HG02571 (cell line): ENCODE measurements around the gene MYO16.

ENCODE experiments used
- ATAC-seq: cut with Tn5 transposase; IDR thresholded peaks from one replicate; pipeline ENCODE4 v1.9.1; 2021; ENCODE audit warnings: mild to moderate bottlenecking, moderate library complexity; ENCODE audit not compliant: unreplicated experiment

Gene MYO16

DNA sequence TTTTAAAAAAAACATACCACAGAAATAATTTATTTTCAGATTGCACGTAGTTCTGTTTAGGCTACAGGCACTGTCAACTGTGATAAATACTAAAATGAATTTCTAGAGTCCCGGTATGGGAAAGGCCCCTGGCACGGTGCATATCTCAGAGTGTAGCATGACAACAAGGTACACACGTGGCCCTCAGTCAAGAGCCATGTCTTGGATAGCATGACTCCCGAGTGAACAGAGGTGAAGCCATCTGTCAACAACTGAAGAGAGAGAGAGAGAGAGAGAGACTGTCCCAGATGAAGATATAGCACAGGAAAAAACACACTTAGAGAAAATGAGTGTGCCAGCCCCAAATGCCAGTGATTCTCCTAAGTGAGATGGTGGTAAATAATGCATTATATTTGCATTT, 297.5 kb downstream of the MYO16 start:
- no peak for ATAC-seq

DNA sequence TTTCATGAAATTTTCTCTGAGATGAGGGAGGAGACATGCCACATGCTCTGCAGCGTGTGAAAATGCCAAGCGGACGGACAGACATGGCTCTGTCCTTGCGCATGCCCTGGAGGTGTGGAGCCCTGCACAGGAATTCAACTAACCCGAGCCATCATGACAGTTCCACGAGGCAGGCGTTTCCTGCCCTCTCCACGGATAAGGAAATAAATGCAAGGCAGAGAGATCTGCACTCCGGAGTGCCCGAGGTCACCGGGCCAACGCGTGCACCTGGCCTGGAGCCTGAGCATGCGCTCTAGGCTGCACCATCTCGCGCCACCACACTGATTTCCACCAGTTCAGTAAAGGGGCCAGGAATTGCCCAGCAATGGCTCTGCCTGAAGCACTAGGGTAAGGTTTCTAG, 298.2 kb downstream of the MYO16 start:
- no peak for ATAC-seq

DNA sequence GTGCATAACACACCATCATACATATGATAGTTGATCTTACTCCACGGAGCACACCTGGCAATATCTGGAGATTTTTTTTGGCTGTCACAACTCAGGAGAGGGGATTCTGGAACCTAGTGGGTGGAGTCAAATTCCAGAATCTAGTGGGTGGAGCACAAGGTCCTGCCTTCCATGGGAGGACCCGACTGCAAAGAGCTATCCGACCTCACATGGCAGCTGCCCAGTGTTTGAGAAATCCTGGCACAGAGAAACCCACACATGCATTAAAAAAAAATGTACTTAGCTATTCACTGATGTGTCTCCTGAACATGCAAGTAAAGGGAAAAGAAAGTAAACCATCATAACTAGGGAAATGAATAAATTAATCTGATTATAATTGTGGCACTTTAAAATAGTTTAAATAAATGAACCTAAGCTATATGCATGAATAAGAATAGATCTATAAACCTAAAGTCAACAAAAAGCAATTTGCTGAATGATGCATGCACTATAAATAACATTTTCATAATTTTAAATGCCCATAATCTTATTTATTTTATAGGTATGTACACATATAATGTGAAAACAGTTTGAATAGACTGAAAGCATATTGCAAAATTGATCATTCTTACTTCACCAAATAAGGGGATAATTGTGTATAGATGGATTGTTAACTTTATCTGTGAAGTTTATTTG, 300.3 kb downstream of the MYO16 start:
- ATAC-seq: no peak

DNA sequence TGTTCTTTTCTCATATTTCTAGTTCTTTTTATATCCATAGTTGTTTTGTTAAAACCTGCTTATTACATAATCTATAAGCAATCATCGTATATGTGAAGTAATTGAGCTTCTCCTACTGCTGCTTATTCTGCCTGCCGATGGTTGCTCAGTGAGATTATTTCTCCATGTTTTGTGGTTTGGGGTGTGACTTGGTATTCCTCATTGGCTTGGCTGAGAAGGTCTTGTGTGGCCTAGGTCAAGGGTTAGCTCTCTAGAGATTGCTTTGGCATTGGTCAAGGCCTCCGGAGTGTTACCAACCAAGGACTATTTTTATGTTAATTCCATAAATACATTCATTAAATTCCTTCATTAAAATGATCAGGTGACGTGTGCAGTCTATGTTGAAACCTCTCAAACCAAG, 302.8 kb downstream of the MYO16 start:
- no peak for ATAC-seq

DNA sequence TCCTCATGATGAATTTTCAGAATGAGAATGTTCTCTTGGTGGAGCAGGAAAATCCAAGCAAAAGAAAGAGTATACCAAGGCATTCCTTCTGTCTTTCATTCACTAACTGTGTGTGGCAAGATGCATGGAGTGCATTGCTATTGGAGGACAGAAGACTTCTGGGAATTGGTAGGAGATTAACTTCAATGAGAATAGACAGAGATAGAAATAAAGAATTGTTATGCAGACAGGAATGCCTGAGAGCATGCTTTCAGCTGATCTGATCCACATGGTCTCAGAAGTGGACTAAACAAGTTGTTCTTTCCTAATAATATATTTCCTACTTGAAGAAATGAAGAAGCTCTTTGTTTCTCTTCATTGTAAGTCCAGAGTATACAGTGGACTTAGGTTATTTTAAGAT, 303.6 kb downstream of the MYO16 start:
- no peak for ATAC-seq

GRCh38 chr13:108938155-108938554, 308.7 kb downstream of the MYO16 start:
- ATAC-seq: no peak

GRCh38 chr13:108940121-108940520, 310.7 kb downstream of the MYO16 start:
- ATAC-seq: no peak

GRCh38 chr13:108943842-108944241, 314.4 kb downstream of the MYO16 start:
- no peak for ATAC-seq

- no peak for ATAC-seq
Measured at GRCh38 chr13:108944760-108945159, 315.3 kb downstream of the MYO16 start.

DNA sequence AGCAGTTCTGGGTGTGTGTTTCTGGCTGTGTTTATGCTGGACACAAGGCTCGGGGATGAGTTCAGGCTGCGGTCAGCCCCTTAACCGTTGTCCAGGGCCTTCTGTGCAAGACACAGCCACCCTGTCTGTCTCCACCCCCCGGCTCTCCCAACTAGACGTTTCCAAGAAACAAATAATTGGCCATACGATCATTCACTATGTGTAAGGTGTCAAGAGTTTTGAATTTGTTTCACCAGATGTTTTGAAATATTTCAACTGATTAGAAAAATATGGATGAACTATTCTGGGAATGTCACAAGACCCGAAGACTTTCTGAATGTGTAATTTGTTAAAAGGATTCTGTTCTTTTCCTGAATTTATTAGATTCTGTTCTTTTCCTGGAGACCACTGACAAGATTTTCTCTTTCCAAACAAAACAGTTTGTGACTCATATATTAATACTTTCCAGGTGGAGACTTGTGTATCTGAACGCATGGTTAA, 318.2 kb downstream of the MYO16 start:
- no peak for ATAC-seq

DNA sequence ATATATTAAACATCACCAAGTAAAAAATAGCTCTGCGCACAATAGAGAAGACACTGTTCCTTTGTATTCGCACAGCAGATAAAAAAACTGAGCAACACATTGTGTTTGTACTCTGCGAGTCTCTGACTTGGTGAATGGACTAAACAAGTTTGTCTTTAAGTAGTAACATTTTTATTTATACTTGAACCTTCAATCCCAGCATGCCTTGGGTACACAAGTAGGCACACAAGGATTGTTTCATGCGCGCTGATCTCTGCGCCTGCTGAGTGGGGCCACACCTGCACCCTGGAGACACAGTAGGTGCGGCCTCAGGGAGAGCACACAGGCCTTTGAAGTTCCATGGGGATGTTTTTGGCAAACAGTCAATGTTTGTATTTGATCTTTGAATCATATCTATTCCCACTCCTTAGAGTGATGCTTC, 318.9 kb downstream of the MYO16 start:
- no peak for ATAC-seq

DNA sequence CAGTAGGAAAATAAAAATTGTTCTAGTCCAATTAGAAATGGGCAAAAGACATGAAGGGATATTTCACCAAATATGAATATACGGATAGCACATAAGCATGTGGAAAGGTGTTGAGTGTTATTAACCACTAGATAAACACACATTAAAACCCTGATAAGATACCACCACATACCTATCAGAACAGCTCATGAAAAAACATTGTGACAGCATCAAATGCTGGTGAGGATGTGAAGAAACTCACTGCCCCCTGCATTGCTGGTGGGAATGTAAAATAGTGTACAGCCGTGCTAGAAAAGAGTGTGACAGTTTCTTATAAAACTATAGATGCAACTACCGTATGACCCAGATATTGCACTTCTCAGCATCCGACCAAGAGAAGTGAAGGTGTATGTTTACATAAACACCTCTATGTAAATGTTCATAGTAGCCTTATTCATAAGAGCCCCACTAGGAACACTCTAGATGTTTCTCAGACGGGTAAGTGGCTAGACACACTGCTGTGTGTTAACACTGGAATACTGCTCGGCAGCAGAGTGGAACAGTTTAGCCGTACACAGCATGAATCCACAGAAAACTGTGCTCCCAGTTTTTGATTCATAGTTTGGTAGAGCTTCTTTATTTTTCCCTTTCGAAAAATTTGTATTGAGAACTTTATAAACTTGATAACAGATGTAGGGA, 321.1 kb downstream of the MYO16 start:
- no peak for ATAC-seq

GRCh38 chr13:108955741-108956140, 326.3 kb downstream of the MYO16 start:
- ATAC-seq: no peak

DNA sequence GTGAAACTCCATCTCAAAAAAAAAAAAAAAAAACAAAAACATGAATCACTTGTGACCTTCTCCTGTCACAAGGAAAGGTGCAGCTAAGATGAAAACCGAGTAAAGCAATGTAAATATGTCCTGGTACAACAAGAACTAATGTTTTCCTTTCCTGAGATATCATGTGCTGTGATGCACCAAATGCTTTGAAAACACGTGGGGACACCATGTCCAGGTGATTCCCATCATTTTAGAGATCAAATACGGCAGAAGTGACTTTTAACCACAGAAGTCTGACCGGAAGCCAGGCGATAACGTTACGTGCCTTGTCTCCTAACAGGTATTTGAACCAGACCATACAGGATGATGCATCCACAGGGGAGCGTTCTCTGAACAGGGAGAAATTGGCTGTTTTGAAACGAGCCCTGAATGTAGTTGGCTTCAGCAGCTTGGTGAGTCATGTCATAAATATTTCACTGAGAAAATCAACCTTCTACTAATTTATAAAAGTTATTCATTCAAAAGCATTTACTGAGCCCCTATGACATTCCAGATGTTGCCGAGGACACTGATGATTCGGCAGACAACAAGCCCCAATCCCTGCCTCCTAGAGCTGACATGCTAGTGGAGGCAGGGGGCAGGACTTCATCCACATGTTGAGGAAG, 328.1 kb downstream of the MYO16 start:
- no peak for ATAC-seq

DNA sequence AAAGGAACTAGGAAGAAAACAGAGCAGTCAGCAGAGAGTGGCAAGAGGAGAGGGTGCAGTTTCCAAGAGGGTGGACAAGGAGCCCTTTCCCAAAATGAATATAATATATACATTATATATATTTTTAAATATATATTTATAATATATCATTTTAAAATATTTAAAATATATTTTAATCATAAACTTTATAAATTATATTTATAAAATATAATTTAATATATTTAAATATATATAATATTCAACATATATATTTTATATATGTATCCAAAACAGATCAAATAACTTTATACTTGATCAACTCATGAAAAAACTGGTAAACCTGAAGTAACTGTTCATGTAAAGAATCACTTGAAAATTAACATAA, 328.6 kb downstream of the MYO16 start:
- ATAC-seq: no peak

DNA sequence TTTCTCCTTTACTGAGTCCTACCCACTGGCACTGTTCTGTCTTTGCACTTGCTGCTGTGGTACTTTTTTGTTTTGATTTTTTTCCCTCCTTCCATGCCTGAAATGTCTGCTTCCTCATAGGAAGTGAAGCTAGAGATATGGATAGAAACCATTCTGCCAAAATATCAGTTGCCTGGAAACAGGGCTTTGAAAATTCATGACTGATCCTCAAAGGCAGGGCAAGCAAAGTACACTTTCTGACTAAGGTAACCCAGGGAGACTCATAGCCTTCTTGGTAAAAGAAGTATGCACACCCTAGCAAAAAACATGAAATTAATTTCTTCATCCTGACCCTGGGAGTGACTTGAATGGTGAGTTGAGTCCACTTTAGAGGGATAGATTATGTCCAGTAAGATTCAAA, 329.8 kb downstream of the MYO16 start:
- ATAC-seq: no peak

DNA sequence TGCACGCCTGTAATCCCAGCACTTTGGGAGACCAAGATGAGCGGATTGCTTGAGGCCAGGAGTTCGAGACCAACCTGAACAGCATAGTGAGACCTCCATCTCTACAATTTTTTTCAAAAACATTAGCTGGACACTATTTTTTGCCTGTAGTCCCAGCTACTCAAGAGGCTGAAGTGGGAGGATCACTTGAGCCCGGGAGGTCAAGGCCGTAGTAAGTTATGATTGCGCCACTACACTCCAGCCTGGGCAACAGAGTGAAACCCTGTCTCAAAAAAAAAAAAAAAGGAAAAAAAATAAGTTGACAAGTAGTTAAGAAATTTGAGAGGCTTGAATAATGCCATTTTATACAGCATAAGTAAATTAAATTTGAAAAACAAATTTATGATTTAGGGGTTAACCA, 330.6 kb downstream of the MYO16 start:
- no peak for ATAC-seq

GRCh38 chr13:108961542-108962125, 332.2 kb downstream of the MYO16 start:
- ATAC-seq: peak; percentile 89

GRCh38 chr13:108962654-108963053, 333.2 kb downstream of the MYO16 start:
- ATAC-seq: no peak

DNA sequence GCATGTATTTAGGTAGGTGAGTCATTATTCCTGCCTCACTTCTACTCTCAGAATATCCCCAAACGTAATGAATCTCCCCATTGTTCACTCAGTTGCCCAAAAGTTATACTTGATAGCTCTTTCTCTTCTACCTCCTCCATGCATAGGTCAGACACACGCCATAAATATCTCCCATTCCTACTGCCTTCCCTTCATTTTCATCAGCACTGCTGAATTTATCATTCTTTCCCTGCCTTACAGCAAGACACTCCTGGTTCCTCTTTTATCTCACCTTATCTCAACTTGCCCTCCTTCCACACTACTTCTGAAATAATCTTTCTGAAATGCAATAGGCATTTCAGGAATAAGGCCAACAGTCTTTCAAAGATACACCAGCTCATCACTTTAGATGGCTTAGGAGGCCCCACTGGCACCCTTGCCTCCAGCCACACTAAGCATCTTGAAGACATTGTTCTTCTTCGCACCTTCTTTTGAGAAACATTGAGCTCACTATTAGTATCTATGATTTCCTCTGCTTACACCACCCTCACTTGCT, 333.9 kb downstream of the MYO16 start:
- ATAC-seq: no peak

GRCh38 chr13:108963846-108964600, 334.6 kb downstream of the MYO16 start:
- no peak for ATAC-seq
